A673 (cell line): ENCODE data around the gene RIT2.

Experiments used
- CTCF ChIP-seq: fragments of 300-800, 200-600 bp; sonication (generic); conservative IDR thresholded peaks from 2 replicates; pipeline ENCODE4 v1.5.1; 2017; ENCODE audit warnings: low read depth, mild to moderate bottlenecking, antibody characterized with exemption, low read length, moderate library complexity, mixed read lengths
- EZH2 ChIP-seq: fragments of 200-600 bp; sonication (generic); IDR thresholded peaks from 2 replicates; pipeline ENCODE4 v1.6.1; 2017; ENCODE audit warnings: borderline replicate concordance, low read depth, mild to moderate bottlenecking, mixed read lengths, antibody characterized with exemption, low read length; ENCODE audit not compliant: poor library complexity, severe bottlenecking

GRCh38 chr18:42882122-42882521 is 233.4 kb downstream of the RIT2 start:
- TF ChIP-seq CTCF (no peak), EZH2 (no peak)
